Left lung (tissue), 10 donors: ENCODE measurements around the gene NCAM2. TPM values are rescaled to one million over a fixed set of nuclear protein-coding genes. Genes with fewer than 3 reads are reported as not detected.

Experiments used
- ATAC-seq: fragments of 200-7000 bp; cut with Tn5 transposase; one replicate; pipeline ENCODE4 v1.9.1; 2020; ENCODE audit warnings: moderate library complexity
- DNase-seq, 4 donors: peaks; one replicate each; pipeline ENCODE4 v3.0.0-alpha.2; 2013 to 2020
- H3K27ac ChIP-seq, 2 donors: fragments of 200-600 bp; sonication (generic) in 1 of 2; one replicate each; pipeline versions ENCODE4 v1.5.0 to v1.8.0; 2020 to 2021
- H3K27me3 ChIP-seq, 2 donors: fragments of 200-600 bp; sonication (generic) in 1 of 2; one replicate each; pipeline versions ENCODE4 v1.5.0 to v1.8.0; 2020 to 2021
- H3K36me3 ChIP-seq, 2 donors: fragments of 200-600 bp; sonication (generic) in 1 of 2; one replicate each; pipeline versions ENCODE4 v1.5.0 to v1.8.0; 2020 to 2021
- H3K4me1 ChIP-seq, 2 donors: fragments of 200-600 bp; one replicate each; pipeline ENCODE4 v1.8.0; 2021
- H3K4me3 ChIP-seq, 2 donors: fragments of 200-600 bp; sonication (generic) in 1 of 2; one replicate each; pipeline versions ENCODE4 v1.5.0 to v1.8.0; 2020 to 2021; ENCODE audit warnings: mild to moderate bottlenecking in 1 of 2
- H3K9me3 ChIP-seq, 2 donors: fragments of 200-600 bp; sonication (generic) in 1 of 2; one replicate each; pipeline versions ENCODE4 v1.5.0 to v1.8.0; 2020 to 2021
- intact Hi-C, 2 donors: fragments of 100-400 bp; cut with DNase I; formaldehyde crosslinking; loops; one replicate each; pipeline versions ENCODE4 v1.11.2 to v1.14.2; 2022
- polyA plus RNA-seq, 6 donors: library from polyadenylated mRNA; unstranded; fragments of 120-200 nt; gene quantifications; one replicate each; pipeline ENCODE4 v1.2.1, GENCODE V29; 2013; ENCODE audit not compliant: insufficient read length in 6 of 6
- total RNA-seq, 2 donors: library from RNA; stranded (reverse); fragmentation: NEBNext Ultra II Directional; extraction: Animal tissue kit (Norgen Biotek cat#: 25700); gene quantifications; one replicate each; pipeline ENCODE4 v1.2.1, GENCODE V29; 2021
- TF ChIP-seq, protein P1 (sequence below), 2 donors: fragments of 200-600 bp; sonication (generic) in 1 of 2; IDR thresholded peaks; one replicate each; pipeline versions ENCODE4 v1.5.0 to v1.8.0; 2021; ENCODE audit warnings: antibody characterized with exemption in 2 of 2
- donor health status: DM: no; HTN: yes; CAD: no.
- donor health status: DM: no; HTN: no; CAD: no.

NCAM2 gene
- total and polyA plus RNA-seq, 8 donors, result 3.3 to 30.4 (median 4.6) TPM

DNA sequence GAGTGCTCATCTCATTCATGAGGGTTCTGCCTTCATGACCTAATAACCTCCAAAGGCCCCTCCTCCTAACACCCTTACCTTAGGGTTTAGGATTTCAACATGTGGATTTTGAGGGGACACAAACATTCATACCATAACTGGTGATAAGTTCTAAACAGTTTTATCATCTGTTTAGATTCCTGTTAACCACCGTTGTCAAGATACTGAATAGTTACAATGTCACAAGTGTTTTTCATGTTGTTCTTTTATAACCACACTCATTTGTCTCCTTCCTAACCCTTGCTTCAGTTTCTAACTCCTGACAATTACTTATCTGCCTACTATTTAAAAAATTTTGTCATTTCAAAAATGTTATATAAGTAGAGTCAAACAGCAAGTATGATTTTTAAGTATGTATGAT is 86.0 kb downstream of the NCAM2 start:
- ATAC-seq (no peak), DNase-seq (no peak)
- intact Hi-C loops, result no loop called here
- H3K27me3 ChIP-seq, result no peaks in the 10 kb centered on the region
- peak overlapping the region in 1 of 2 donors; percentile 42 for H3K27ac ChIP-seq
- H3K4me1 ChIP-seq, result no peaks in the 10 kb centered on the region
- no peaks in the 10 kb centered on the region for H3K9me3 ChIP-seq
- H3K36me3 ChIP-seq, result no peaks in the 10 kb centered on the region
- TF ChIP-seq, protein P1, sequence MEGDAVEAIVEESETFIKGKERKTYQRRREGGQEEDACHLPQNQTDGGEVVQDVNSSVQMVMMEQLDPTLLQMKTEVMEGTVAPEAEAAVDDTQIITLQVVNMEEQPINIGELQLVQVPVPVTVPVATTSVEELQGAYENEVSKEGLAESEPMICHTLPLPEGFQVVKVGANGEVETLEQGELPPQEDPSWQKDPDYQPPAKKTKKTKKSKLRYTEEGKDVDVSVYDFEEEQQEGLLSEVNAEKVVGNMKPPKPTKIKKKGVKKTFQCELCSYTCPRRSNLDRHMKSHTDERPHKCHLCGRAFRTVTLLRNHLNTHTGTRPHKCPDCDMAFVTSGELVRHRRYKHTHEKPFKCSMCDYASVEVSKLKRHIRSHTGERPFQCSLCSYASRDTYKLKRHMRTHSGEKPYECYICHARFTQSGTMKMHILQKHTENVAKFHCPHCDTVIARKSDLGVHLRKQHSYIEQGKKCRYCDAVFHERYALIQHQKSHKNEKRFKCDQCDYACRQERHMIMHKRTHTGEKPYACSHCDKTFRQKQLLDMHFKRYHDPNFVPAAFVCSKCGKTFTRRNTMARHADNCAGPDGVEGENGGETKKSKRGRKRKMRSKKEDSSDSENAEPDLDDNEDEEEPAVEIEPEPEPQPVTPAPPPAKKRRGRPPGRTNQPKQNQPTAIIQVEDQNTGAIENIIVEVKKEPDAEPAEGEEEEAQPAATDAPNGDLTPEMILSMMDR (IDR thresholded peaks at IDR 0.05), result no peak
- no peak overlapping the region for H3K4me3 ChIP-seq

DNA sequence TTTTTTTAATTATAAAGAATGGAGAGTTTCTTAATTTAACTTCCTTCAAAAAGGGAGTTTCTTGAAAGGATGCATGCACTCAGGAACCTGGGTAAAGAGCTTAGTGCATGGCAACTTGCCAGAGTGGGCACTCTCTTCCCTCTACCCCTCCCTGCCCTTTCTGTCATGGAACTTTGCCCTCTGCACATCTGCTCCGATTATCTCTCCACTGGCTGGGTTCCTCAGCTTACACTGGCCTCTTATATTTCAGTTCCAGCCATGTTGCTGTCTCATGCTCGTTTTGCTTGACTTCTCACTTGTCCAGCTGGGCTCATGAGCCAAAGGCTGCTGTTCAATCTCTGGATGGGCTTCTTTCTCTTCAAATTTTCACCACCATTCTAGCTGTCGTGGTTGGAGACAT is 87.0 kb downstream of the NCAM2 start:
- H3K4me3 ChIP-seq, result no peak overlapping the region
- no peaks in the 10 kb centered on the region for H3K27me3 ChIP-seq
- no peak for ATAC-seq
- no peaks in the 10 kb centered on the region for H3K9me3 ChIP-seq
- no peak overlapping the region for H3K27ac ChIP-seq
- TF ChIP-seq, protein P1 (IDR thresholded peaks at IDR 0.05), result no peak
- intact Hi-C loops, result no loop called here
- H3K4me1 ChIP-seq, result no peaks in the 10 kb centered on the region
- H3K36me3 ChIP-seq, result no peaks in the 10 kb centered on the region
- no peak for DNase-seq

DNA sequence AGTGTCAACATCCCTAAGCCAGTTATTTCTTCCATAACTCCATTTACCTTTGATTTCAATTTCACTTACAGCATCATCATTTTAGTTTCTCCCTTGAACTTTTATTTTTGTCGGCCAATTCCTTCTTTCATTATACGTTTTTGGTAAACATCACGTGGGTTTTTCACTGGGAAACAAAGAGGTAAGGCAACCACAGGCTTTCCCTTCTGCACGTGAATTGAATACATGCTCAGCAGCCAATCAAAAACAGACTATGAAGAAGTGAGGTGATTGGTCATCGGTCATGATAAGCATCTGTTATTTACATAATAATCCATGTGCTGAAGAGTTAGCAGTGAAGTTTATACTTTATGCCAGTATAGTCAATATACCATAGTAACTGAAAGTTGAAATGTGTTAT is 98.7 kb downstream of the NCAM2 start:
- H3K27ac ChIP-seq, result no peak overlapping the region
- H3K27me3 ChIP-seq, result no peaks in the 10 kb centered on the region
- no peak overlapping the region for H3K4me3 ChIP-seq
- no peaks in the 10 kb centered on the region for H3K4me1 ChIP-seq
- intact Hi-C loops, result no loop called here
- no peaks in the 10 kb centered on the region for H3K36me3 ChIP-seq
- ATAC-seq, result no peak
- TF ChIP-seq, protein P1 (IDR thresholded peaks at IDR 0.05), result no peak
- DNase-seq, result peak in 1 of 4 donors; percentile 24
- H3K9me3 ChIP-seq, result no peaks in the 10 kb centered on the region

DNA sequence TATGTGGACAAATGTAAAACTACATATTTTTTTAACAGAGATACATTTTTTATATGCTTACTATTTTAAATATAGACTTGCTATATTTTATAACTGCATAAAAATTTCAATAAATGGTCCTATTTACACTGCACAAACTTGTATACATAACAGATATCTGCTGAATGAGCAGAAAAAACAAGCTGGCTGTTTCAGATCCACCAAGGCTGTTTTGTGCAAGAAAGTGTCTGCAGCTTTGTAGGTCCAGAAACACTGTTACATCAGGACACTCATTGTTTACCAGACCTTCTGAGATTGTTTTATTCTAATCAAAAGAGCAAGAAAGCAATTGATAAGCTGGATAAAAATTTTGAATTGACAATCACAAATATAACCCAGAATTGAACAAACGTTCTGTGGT is 99.3 kb downstream of the NCAM2 start:
- Histone ChIP-seq H3K27me3 (no peaks in the 10 kb centered on the region), H3K36me3 (no peaks in the 10 kb centered on the region), H3K4me1 (no peaks in the 10 kb centered on the region), H3K9me3 (no peaks in the 10 kb centered on the region), H3K27ac (no peak overlapping the region), H3K4me3 (no peak overlapping the region)
- DNase-seq, result no peak
- ATAC-seq, result no peak
- intact Hi-C loops, result no loop called here
- TF ChIP-seq, protein P1 (IDR thresholded peaks at IDR 0.05), result no peak

DNA sequence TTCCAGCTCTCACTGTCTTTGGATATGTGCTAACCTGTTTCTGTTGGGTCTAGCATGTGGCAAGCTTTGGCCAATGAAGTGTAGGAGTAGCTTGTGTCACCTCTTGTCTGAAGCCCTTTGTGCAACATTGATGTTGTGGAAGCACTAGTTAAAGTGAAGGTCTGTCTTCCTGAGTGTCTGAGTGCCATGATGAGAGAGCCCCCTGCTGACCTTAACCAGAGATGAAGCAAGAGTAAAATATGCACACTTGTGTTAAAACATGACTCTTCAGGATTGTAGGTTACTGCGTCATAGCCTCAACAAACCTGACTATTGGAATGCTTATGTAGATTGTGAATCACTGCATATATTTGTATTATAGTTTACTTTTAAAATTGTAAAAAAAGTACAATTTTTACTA is 103.7 kb downstream of the NCAM2 start:
- ATAC-seq, result peak; percentile 82
- intact Hi-C loops, result no loop called here

More for the DNA sequence above, 103.7 kb downstream of the NCAM2 start:
- no peaks in the 10 kb centered on the region for H3K27me3 ChIP-seq
- peak in 1 of 4 donors; percentile 37 for DNase-seq
- no peaks in the 10 kb centered on the region for H3K36me3 ChIP-seq
- no peaks in the 10 kb centered on the region for H3K9me3 ChIP-seq
- no peak overlapping the region for H3K27ac ChIP-seq
- no peak overlapping the region for H3K4me3 ChIP-seq
- H3K4me1 ChIP-seq, result no peaks in the 10 kb centered on the region
- TF ChIP-seq, protein P1 (IDR thresholded peaks at IDR 0.05), result no peak
